Smooth muscle cell (in vitro differentiated cells): Measurements from ENCODE around the gene PHYKPL. TPM values are rescaled to one million over a fixed set of nuclear protein-coding genes. Genes with fewer than 3 reads are reported as not detected.

Experiments used
- DNase-seq: peaks from one replicate; lab custom pipeline; 2025; ENCODE audit not compliant: unreplicated experiment; lab: John Stamatoyannopoulos, UW
- H2AFZ ChIP-seq: fragments of 200-600 bp; sonication (generic); 2 replicates; pipeline ENCODE4 v1.6.0; 2016; ENCODE audit warnings: antibody characterized with exemption, low read depth, mild to moderate bottlenecking
- H3F3A ChIP-seq: fragments of 200-600 bp; sonication (generic); 2 replicates; pipeline ENCODE4 v1.6.0; 2017; ENCODE audit warnings: antibody characterized with exemption, low read depth
- H3K27ac ChIP-seq: fragments of 200-600 bp; sonication (generic); 2 replicates; pipeline ENCODE4 v1.5.1; 2016; ENCODE audit warnings: low read depth, mild to moderate bottlenecking
- H3K27me3 ChIP-seq: fragments of 200-600 bp; sonication (generic); 2 replicates; pipeline ENCODE4 v1.6.1; 2016; ENCODE audit warnings: low read depth, mild to moderate bottlenecking
- H3K36me3 ChIP-seq: fragments of 200-600 bp; sonication (generic); 2 replicates; pipeline ENCODE4 v1.5.1; 2016; ENCODE audit warnings: low read depth
- H3K4me1 ChIP-seq: fragments of 200-600 bp; sonication (generic); 2 replicates; pipeline ENCODE4 v1.5.1; 2016; ENCODE audit warnings: low read depth
- H3K4me2 ChIP-seq: fragments of 200-600 bp; sonication (generic); 2 replicates; pipeline ENCODE4 v1.6.0; 2016; ENCODE audit warnings: mild to moderate bottlenecking
- H3K4me3 ChIP-seq: fragments of 200-600 bp; sonication (generic); 2 replicates; pipeline ENCODE4 v1.5.1; 2016; ENCODE audit warnings: mild to moderate bottlenecking
- H3K79me2 ChIP-seq: fragments of 200-600 bp; sonication (generic); 2 replicates; pipeline ENCODE4 v1.6.0; 2016; ENCODE audit warnings: low read depth, mild to moderate bottlenecking
- H3K9ac ChIP-seq: fragments of 200-600 bp; sonication (generic); 2 replicates; pipeline ENCODE4 v1.6.0; 2016; ENCODE audit warnings: low read depth
- H3K9me3 ChIP-seq: fragments of 200-600 bp; sonication (generic); replicated peaks from 2 replicates; pipeline ENCODE4 v1.5.1; 2016; ENCODE audit warnings: low read depth
- H4K20me1 ChIP-seq: fragments of 200-600 bp; sonication (generic); 2 replicates; pipeline ENCODE4 v1.6.0; 2016; ENCODE audit warnings: low read depth
- CTCF ChIP-seq: fragments of 200-600 bp; sonication (generic); IDR thresholded peaks from 2 replicates; pipeline ENCODE4 v1.5.1; 2017; ENCODE audit warnings: borderline replicate concordance, mild to moderate bottlenecking, antibody characterized with exemption; ENCODE audit not compliant: insufficient read depth, poor library complexity, severe bottlenecking
- WGBS: methylation state at CpG from one replicate; pipeline ENCODE4 v1.1.7; 2016; ENCODE audit warnings: low lambda C conversion rate; 5-methylcytosine and 5-hydroxymethylcytosine counted together
- polyA plus RNA-seq: library from polyadenylated mRNA; unstranded; fragments of >200 nt; fragmentation: Nextera tagmentation; extraction: Ambion mirVana; gene quantifications from 2 replicates; pipeline ENCODE4 v1.2.1, GENCODE V29; 2016
- total RNA-seq: library from RNA; depleted of rRNA; stranded (reverse); fragments of >200 nt; gene quantifications from 2 replicates; pipeline ENCODE4 v1.2.3, GENCODE V29; 2014

The PHYKPL gene
- total and polyA plus RNA-seq, 2 experiments from 2014 or later, result 15.7 to 27.8 TPM

DNA sequence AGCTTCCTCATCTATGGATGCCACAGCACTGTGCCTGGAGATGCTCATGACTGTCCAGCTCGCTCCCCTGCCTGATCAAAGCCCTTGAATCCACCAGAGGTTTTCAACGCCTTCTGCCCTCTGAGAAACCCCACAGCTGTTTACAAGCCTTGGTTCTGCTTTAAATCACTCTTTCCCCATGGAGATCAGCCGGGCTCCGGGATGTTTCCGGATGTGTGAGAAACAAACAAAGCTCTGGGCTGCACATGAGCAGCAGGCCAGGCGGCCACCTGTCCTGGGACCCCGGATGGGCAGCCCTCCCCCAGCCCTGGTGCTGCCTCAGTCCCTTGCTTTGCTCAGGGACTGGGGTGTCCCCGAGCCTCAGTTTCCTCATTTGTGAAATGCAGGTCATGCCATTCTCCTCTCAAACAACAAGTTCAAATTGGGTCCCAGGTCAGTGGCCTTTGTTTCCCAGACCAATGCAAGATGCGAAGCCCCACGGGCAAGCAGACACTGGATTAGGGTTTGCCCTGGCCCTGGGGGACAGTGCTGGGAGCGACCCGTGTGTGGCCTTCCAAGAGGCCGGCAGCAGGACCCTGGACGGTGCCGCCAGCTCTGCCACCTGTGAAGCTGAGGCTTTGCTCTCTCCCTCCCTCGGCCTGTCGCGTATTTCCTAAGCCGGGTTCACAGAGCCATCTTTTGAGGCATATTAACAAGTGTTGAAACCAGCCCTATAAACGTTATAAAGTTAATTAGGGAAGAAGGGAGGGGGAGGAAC is 42.4 kb upstream of the PHYKPL start:
- Histone ChIP-seq H3K4me3 (no peak overlapping the region), H3K4me2 (no peak overlapping the region), H3K36me3 (no peaks in the 10 kb centered on the region), H3K9me3 (no peaks in the 10 kb centered on the region), H3K4me1 (no peaks in the 10 kb centered on the region), H3K27ac (no peak overlapping the region), H4K20me1 (no peaks in the 10 kb centered on the region), H3K9ac (no peak overlapping the region), H3F3A (no peaks in the 10 kb centered on the region), H3K79me2 (no peaks in the 10 kb centered on the region), H2AFZ (no peak overlapping the region), H3K27me3 (peaks cover 5% of the 10 kb centered on the region)
- DNase-seq, result no peak
- no peak for TF ChIP-seq CTCF
- WGBS, result 79% methylated on average over 20 of the region's 20 CpGs

- no peak overlapping the region for H2AFZ ChIP-seq
- no peak overlapping the region for H3K4me2 ChIP-seq
- no peak for TF ChIP-seq CTCF
- H3K9ac ChIP-seq, result no peak overlapping the region
- H3K27me3 ChIP-seq, result peaks cover 5% of the 10 kb centered on the region
- WGBS, result 87% methylated on average over 13 of the region's 14 CpGs
- H3K79me2 ChIP-seq, result no peaks in the 10 kb centered on the region
- H3K27ac ChIP-seq, result no peak overlapping the region
- H3K4me1 ChIP-seq, result no peaks in the 10 kb centered on the region
- DNase-seq, result no peak
- no peaks in the 10 kb centered on the region for H3K36me3 ChIP-seq
- H4K20me1 ChIP-seq, result no peaks in the 10 kb centered on the region
- no peak overlapping the region for H3K4me3 ChIP-seq
- H3K9me3 ChIP-seq, result no peaks in the 10 kb centered on the region
- no peaks in the 10 kb centered on the region for H3F3A ChIP-seq
Observed at GRCh38 chr5:178273665-178274541, 41.3 kb upstream of the PHYKPL start.

GRCh38 chr5:178273041-178273440 is 40.4 kb upstream of the PHYKPL start:
- Histone ChIP-seq H3K4me3 (no peak overlapping the region), H3F3A (no peaks in the 10 kb centered on the region), H3K4me1 (no peaks in the 10 kb centered on the region), H2AFZ (no peak overlapping the region), H3K9ac (no peak overlapping the region), H3K79me2 (no peaks in the 10 kb centered on the region), H3K4me2 (no peak overlapping the region), H3K9me3 (no peaks in the 10 kb centered on the region), H3K36me3 (no peaks in the 10 kb centered on the region), H3K27ac (no peak overlapping the region), H3K27me3 (peaks cover under 1% of the 10 kb centered on the region), H4K20me1 (no peaks in the 10 kb centered on the region)
- no peak for DNase-seq
- WGBS, result 94% methylated on average over 15 of the region's 15 CpGs
- no peak for TF ChIP-seq CTCF
